ENCODE data around the gene NDUFB2. TPM values are rescaled to one million over a fixed set of nuclear protein-coding genes. Genes with fewer than 3 reads are reported as not detected.
"Not testable (repeated sequence)": the region's sequence is repeated elsewhere in the genome, so short reads cannot be mapped to it uniquely, and the experiment has no call there.

The NDUFB2 gene
- total RNA-seq, 2 donors from 2014 or later: 179 to 198 TPM

DNA sequence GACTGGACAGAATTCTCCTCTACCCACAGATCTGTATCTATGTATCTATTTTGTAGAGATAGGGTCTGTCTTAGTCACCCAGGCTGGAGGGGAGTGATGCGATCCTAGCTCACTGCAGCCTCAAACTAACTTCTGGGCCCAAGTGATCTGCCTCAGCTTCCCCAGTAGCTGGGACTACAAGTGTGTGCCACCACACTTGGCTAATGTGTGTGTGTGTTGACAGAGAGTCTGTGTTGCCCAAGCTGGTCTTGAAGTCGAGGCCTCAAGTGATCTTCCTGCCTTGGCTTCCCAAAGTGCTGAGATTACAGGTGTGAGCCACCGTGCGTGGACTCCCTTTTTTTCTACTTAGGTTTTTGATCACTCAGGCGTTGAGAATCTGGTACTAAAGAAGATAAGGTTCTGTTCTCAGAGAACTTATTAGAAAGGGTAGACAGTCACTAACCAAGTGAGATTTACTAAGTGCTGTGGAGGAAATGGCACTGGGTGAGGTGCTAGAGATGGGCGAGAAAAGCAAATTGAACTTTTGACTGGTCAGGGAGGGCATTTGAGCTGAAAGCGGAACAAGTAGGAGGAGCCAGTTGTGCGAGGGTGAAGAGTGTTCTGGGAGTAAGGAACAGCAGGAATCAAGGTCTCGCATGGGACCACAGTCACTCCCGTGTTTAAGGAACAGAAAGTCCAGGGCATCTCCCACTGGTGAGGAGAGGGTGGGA, 18.0 kb downstream of the NDUFB2 start:
- intact Hi-C loops (cut with DNase I): no loop called here
- DNase-seq (ENCODE audit: low spot score): no peak

DNA sequence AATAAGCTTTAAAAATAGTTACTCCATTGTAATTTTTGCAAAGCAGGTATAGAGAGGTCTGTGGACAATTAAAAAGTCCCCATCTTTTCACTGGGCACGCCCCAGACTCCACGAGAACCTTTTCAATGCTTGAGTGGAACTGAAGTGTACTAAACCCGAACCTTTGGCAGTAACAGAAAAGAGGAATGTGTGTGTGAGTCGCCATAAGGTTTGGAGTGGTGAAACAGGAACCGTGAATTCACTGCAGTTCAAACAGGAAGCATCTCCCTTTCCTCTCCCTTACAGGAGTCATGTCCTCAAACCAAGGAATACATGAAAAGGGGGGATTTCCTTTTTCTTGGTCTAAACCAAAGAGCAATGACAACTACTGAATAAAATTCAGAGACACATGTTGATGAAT, 23.2 kb downstream of the NDUFB2 start:
- intact Hi-C loops (cut with DNase I): no loop called here

GRCh38 chr7:140722254-140722653, 25.7 kb downstream of the NDUFB2 start:
- intact Hi-C loops (cut with DNase I): no loop called here
- no peak for DNase-seq (ENCODE audit: low spot score)

More for the DNA sequence above, 23.2 kb downstream of the NDUFB2 start:
- no peak for DNase-seq (ENCODE audit: low spot score)

- intact Hi-C loops (cut with DNase I): no loop called here
- DNase-seq (ENCODE audit: low spot score): no peak
These were observed 26.5 kb downstream of the NDUFB2 start for GRCh38 chr7:140723006-140723405.

- intact Hi-C loops (cut with DNase I): no loop called here
- no peak for DNase-seq (ENCODE audit: low spot score)
These were observed 27.1 kb downstream of the NDUFB2 start for GRCh38 chr7:140723574-140723973.

GRCh38 chr7:140724706-140725105, 28.2 kb downstream of the NDUFB2 start:
- DNase-seq (ENCODE audit: low spot score): no peak
- intact Hi-C loops (cut with DNase I): no loop called here

DNA sequence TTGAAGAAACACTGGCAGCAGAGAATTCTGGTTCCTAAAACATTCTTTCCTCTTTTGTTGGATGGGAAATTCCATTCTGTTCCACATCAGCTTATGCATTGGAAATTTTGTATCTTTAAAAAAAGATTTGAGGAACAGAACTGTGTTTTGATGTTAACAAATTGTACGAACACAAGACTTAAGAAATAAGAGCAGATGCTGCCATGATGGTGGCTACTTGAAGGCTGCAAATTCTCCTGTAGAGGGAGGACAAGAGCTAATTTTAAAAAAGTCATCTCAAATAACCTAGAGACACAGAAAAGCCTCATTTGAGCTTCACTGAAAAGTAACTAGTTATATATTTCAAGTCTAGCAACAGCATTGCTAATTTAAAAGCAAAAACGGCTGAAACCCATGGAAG, 29.8 kb downstream of the NDUFB2 start:
- intact Hi-C loops (cut with DNase I): no loop called here
- no peak for DNase-seq (ENCODE audit: low spot score)

GRCh38 chr7:140732416-140732815, 35.9 kb downstream of the NDUFB2 start:
- DNase-seq (ENCODE audit: low spot score): no peak
- intact Hi-C loops (cut with DNase I): no loop called here

DNA sequence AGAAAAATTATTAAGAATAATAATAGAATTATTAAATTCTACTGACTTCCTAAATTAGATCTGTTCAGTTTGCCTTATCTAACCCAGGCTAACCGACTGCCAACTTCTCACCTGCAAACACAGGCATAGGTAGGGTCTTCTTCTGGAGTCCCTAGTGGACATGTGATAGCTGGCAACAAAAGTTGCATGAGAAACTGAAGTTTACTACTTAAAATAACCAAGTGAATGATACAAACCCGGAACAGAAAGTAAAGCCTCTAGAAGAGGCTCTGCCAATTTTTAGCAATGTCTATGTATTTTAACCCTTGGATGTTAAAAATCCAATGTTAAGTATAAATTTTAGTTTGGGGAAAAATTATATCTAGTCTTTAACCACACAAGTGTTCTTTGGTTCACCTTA, 37.6 kb downstream of the NDUFB2 start:
- intact Hi-C loops (cut with DNase I): no loop called here

GRCh38 chr7:140734729-140735128, 38.2 kb downstream of the NDUFB2 start:
- no peak for DNase-seq (ENCODE audit: low spot score)
- intact Hi-C loops (cut with DNase I): no loop called here

More for the DNA sequence above, 37.6 kb downstream of the NDUFB2 start:
- DNase-seq (ENCODE audit: low spot score): no peak

GRCh38 chr7:140738280-140738679, 41.8 kb downstream of the NDUFB2 start:
- intact Hi-C loops (cut with DNase I): no loop called here
- DNase-seq (ENCODE audit: low spot score): no peak

GRCh38 chr7:140743255-140743654, 46.7 kb downstream of the NDUFB2 start:
- DNase-seq (ENCODE audit: low spot score); intact Hi-C loops (cut with DNase I): not testable (repeated sequence)

DNA sequence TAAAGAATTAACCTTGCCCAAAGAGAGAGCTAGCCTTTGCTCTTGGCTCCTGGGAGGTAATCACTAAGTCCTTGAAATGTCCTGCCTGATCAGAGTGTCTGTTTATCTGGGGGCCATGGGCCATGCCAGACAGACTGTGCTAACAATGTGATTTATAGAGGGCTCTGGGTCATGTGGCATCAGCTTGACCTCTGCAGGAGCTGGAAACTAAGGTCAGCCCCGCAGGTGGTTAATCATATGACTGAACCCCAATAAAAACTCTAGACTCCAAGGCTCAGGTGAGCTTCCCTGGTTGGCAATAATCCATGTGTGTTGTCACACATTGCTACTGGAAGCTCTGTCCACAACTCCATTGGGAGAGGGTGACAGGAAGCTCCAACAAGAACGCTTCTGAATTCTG, 47.5 kb downstream of the NDUFB2 start:
- no peak for DNase-seq (ENCODE audit: low spot score)
- intact Hi-C loops (cut with DNase I): no loop called here

DNA sequence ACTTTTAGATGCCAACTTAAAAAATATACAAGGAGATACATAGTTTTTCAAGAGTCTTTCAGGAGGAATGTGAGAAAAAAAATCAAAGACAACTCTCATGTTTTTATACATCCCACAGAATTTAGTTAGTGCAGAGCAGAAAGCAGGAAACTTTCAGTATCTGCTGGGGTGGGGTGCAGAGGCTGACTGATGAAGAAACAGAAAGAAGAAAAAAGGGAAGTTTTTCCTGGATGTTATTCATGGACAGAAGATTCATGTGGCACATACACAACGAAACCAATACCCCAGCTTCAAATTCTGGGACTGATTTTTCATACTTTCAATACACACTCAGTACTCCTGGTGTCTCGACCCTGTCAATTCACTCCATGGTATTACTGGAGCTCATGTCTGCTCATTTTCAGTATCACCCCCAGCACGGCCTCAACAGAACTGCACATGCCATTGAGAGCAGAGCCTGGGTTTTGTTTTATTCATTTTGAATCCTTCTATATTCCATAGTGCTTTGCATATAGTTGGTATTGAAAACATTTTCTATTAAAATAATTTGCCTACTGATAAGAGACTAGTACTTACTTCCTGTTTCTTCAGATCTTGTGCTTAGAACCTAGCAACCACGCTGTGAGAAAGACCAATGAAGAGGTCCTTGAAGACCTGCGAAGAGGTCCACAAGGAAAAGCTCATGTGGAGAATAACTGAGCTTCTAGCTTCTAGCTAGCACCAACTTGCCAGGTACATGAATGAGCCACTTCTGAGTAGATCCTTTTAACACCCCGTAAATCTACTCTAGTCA, 49.0 kb downstream of the NDUFB2 start:
- no peak for DNase-seq (ENCODE audit: low spot score)
- intact Hi-C loops (cut with DNase I): no loop called here

DNA sequence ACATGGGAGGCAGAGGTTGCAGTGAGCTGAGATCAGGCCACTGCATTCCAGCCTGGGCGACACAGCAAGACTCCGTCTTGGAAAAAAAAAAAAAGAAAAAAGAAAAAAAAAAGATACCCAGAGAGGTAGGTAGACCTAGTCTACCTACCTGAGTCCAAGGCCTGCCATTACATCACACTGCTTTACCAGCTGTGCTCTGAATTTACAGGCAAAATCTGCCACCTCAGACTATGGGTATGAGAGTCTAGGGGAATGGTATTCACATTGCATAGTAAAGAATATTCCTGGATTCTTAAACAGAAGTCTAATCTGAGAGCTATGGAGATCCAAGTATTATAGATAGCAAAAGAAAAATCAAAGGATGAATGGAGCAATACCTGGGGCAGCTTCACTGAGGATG, 50.2 kb downstream of the NDUFB2 start:
- intact Hi-C loops (cut with DNase I): no loop called here

GRCh38 chr7:140752533-140752932, 56.0 kb downstream of the NDUFB2 start:
- DNase-seq (ENCODE audit: low spot score): no peak
- intact Hi-C loops (cut with DNase I): no loop called here

More for the DNA sequence above, 50.2 kb downstream of the NDUFB2 start:
- DNase-seq (ENCODE audit: low spot score): no peak

GRCh38 chr7:140754506-140754905, 58.0 kb downstream of the NDUFB2 start:
- intact Hi-C loops (cut with DNase I): no loop called here
- no peak for DNase-seq (ENCODE audit: low spot score)
